Measurements from ENCODE around the gene PCDH15. TPM values are rescaled to one million over a fixed set of nuclear protein-coding genes. Genes with fewer than 3 reads are reported as not detected.

PCDH15 gene
- total RNA-seq, 2 experiments from 2014 or later = not detected

GRCh38 chr10:54444170-54444569 lies 356.9 kb downstream of the PCDH15 start:
- Histone ChIP-seq H3K4me2 (ENCODE audit: low read length) (no peak overlapping the region), H3K9me2 (ENCODE audit: insufficient read depth, low read length) (no peaks in the 10 kb centered on the region), H3K79me2 (ENCODE audit: insufficient read depth, low read depth, low read length) (no peaks in the 10 kb centered on the region), H3K27ac (ENCODE audit: low read depth, low read length, poor library complexity, severe bottlenecking) (no peak overlapping the region), H3K4me3 (ENCODE audit: low read depth, low read length, poor library complexity, severe bottlenecking) (no peak overlapping the region), H3K9me3 (ENCODE audit: low read length) (no peaks in the 10 kb centered on the region), H4K20me1 (ENCODE audit: insufficient read depth, low read length) (no peaks in the 10 kb centered on the region), H3K4me1 (ENCODE audit: insufficient read depth, low read length, poor library complexity, severe bottlenecking) (no peaks in the 10 kb centered on the region), H2AFZ (ENCODE audit: low read length) (no peak overlapping the region), H3K36me3 (ENCODE audit: insufficient read depth, low read length) (no peaks in the 10 kb centered on the region)
- TF ChIP-seq EZH2phosphoT487 (IDR thresholded peaks at IDR 0.05; ENCODE audit: borderline replicate concordance, low read depth, low read length) = no peak
- TF ChIP-seq, protein P1, sequence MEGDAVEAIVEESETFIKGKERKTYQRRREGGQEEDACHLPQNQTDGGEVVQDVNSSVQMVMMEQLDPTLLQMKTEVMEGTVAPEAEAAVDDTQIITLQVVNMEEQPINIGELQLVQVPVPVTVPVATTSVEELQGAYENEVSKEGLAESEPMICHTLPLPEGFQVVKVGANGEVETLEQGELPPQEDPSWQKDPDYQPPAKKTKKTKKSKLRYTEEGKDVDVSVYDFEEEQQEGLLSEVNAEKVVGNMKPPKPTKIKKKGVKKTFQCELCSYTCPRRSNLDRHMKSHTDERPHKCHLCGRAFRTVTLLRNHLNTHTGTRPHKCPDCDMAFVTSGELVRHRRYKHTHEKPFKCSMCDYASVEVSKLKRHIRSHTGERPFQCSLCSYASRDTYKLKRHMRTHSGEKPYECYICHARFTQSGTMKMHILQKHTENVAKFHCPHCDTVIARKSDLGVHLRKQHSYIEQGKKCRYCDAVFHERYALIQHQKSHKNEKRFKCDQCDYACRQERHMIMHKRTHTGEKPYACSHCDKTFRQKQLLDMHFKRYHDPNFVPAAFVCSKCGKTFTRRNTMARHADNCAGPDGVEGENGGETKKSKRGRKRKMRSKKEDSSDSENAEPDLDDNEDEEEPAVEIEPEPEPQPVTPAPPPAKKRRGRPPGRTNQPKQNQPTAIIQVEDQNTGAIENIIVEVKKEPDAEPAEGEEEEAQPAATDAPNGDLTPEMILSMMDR (conservative IDR thresholded peaks at IDR 0.05; ENCODE audit: low read length) = no peak
- BruUV-seq (replicated peaks) = no TSS peak
- ChIA-PET CTCF (ENCODE audit: unreplicated experiment) (no interaction called here), POLR2A (no interaction called here)
- intact Hi-C loops (cut with micrococcal nuclease; ENCODE audit: unreplicated experiment) = no loop called here
- no peak for DNase-seq (ENCODE audit: low spot score)

- BruUV-seq (replicated peaks) = no TSS peak
- H3K4me2 ChIP-seq (ENCODE audit: low read length) = no peak overlapping the region
- TF ChIP-seq, protein P1 (conservative IDR thresholded peaks at IDR 0.05; ENCODE audit: low read length) = no peak
- TF ChIP-seq EZH2phosphoT487 (IDR thresholded peaks at IDR 0.05; ENCODE audit: borderline replicate concordance, low read depth, low read length) = no peak
- DNase-seq (ENCODE audit: low spot score) = no peak
- H3K9me2 ChIP-seq (ENCODE audit: insufficient read depth, low read length) = no peaks in the 10 kb centered on the region
- intact Hi-C loops (cut with micrococcal nuclease; ENCODE audit: unreplicated experiment) = no loop called here
- POLR2A ChIA-PET = no interaction called here
- CTCF ChIA-PET (ENCODE audit: unreplicated experiment) = no interaction called here
- no peak overlapping the region for H3K27ac ChIP-seq (ENCODE audit: low read depth, low read length, poor library complexity, severe bottlenecking)
- H3K79me2 ChIP-seq (ENCODE audit: insufficient read depth, low read depth, low read length) = no peaks in the 10 kb centered on the region
- H3K4me3 ChIP-seq (ENCODE audit: low read depth, low read length, poor library complexity, severe bottlenecking) = no peak overlapping the region
- H2AFZ ChIP-seq (ENCODE audit: low read length) = no peak overlapping the region
- no peaks in the 10 kb centered on the region for H3K36me3 ChIP-seq (ENCODE audit: insufficient read depth, low read length)
- no peaks in the 10 kb centered on the region for H3K4me1 ChIP-seq (ENCODE audit: insufficient read depth, low read length, poor library complexity, severe bottlenecking)
- H3K9me3 ChIP-seq (ENCODE audit: low read length) = no peaks in the 10 kb centered on the region
- H4K20me1 ChIP-seq (ENCODE audit: insufficient read depth, low read length) = no peaks in the 10 kb centered on the region
Measured at GRCh38 chr10:54441275-54441674, 359.8 kb downstream of the PCDH15 start.

DNA sequence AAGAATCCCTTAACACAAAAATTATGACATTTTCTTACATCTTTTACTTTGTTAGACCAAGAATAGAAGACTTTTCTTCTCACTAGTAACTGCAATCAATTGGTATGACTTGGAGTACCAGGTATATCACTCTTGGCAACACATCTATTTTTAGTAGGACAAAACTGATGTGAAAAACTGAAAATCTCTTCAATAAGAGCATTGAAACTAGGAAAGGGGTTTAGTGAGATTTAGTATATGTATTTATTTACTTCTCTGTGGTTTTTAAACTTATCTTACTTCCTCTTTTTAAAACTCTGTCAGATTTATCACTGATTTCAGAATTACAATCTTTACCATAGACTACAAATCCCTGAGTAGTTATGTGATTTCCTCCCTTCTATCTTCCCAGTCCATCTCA lies 366.2 kb downstream of the PCDH15 start:
- no peak for TF ChIP-seq EZH2phosphoT487 (IDR thresholded peaks at IDR 0.05; ENCODE audit: borderline replicate concordance, low read depth, low read length)
- TF ChIP-seq, protein P1 (conservative IDR thresholded peaks at IDR 0.05; ENCODE audit: low read length) = no peak

More for the DNA sequence above, 366.2 kb downstream of the PCDH15 start:
- CTCF ChIA-PET (ENCODE audit: unreplicated experiment) = no interaction called here
- intact Hi-C loops (cut with micrococcal nuclease; ENCODE audit: unreplicated experiment) = no loop called here
- no peaks in the 10 kb centered on the region for H3K36me3 ChIP-seq (ENCODE audit: insufficient read depth, low read length)
- H3K9me3 ChIP-seq (ENCODE audit: low read length) = no peaks in the 10 kb centered on the region
- POLR2A ChIA-PET = no interaction called here
- no peak overlapping the region for H3K4me3 ChIP-seq (ENCODE audit: low read depth, low read length, poor library complexity, severe bottlenecking)
- no peak overlapping the region for H2AFZ ChIP-seq (ENCODE audit: low read length)
- no peaks in the 10 kb centered on the region for H3K79me2 ChIP-seq (ENCODE audit: insufficient read depth, low read depth, low read length)
- no peaks in the 10 kb centered on the region for H3K4me1 ChIP-seq (ENCODE audit: insufficient read depth, low read length, poor library complexity, severe bottlenecking)
- H3K9me2 ChIP-seq (ENCODE audit: insufficient read depth, low read length) = no peaks in the 10 kb centered on the region
- no peak overlapping the region for H3K27ac ChIP-seq (ENCODE audit: low read depth, low read length, poor library complexity, severe bottlenecking)
- BruUV-seq (replicated peaks) = no TSS peak
- H4K20me1 ChIP-seq (ENCODE audit: insufficient read depth, low read length) = no peaks in the 10 kb centered on the region
- no peak overlapping the region for H3K4me2 ChIP-seq (ENCODE audit: low read length)
- no peak for DNase-seq (ENCODE audit: low spot score)

Data from OCI-LY7 (cell line).